GM19467 (cell line): ENCODE results near the gene PLIN4.
A peak's percentile ranks its signal among the peaks of the same experiment; 100 is the strongest.

Experiments used
- ATAC-seq: cut with Tn5 transposase; IDR thresholded peaks from one replicate; pipeline ENCODE4 v1.9.1; 2021; ENCODE audit warnings: mild to moderate bottlenecking, moderate library complexity; ENCODE audit not compliant: unreplicated experiment

The PLIN4 gene

DNA sequence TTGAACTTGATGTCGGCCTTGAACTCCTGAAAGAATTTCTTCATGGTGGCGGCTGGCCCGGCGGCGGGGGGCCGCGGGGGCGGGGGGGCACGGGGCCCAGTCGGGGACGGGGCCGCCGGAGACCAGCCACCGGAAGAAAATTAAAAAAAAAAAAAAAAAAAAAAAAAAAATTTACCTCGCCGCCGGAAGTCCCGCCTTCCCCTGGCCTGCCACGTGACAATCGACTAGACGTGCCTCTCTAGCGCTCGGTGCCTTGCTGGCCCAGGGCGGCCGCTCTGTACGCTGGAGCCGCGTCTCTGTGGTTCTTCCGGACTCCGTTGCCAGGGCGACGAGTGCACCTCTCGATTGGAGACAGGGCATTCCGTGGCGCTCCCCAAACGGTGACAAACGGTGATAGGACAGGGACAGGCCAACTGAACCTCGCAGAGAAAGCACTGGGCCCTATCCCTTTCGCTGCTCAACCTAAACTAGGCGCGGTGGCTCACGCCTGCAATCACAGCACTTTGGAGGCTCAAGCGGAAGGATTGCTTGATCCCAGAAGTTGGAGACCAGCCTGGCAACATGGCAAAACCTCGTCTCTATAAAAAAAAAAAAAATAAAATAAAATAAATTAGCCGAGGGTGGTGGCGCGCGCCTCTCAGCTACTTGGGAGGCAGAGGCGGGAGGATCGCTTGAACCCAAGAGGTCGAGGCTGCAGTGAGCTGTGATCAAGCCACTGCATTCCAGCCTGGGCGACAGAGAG, 60.5 kb downstream of the PLIN4 start, which contains the start of gene UBXN6:
Gene UBXN6, minus strand, starts transcription at position 141 of the 742 bp plus-strand sequence. Its CDS starts 97 bp downstream, at position 44.
- ATAC-seq = peak; percentile 88

DNA sequence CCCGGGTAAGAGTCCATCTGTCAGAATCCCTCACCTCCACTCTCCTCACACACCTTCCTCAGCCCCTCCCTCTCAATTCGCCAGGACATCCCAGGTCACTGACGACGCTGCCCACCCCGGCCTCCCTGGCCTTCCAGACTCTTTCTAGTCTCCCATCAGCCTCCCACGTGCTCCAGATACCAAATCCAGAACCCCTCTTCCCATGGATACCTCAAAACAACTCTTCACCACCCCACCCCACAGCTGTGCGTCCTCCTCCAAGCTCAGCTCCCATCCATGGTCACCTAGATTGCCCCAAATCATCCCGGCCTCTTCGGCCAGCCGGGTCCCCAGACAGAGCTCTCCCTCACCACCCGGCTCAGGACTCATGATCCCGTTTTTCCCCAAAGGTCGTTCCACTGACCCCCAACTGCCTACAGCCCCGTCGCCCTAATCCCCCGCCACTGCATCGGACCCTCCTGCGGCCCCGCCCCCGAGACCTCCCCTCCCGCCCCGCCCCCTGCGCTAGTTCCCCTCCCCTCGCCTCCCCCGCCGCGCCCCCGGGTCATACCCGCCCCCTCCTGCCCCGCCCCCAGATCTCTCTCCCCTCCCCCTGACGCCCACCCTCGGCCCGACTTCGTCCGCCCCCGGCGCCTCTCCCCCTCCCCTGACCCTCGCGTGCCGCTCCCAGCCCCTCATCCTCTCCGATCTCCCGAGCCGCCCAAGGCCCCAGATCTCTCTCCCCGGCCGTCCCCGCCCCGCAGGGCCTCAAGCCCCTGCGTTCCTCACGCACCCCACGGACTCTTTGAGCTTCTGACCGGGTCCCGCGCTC, 61.2 kb downstream of the PLIN4 start:
- peak; percentile 6 for ATAC-seq

DNA sequence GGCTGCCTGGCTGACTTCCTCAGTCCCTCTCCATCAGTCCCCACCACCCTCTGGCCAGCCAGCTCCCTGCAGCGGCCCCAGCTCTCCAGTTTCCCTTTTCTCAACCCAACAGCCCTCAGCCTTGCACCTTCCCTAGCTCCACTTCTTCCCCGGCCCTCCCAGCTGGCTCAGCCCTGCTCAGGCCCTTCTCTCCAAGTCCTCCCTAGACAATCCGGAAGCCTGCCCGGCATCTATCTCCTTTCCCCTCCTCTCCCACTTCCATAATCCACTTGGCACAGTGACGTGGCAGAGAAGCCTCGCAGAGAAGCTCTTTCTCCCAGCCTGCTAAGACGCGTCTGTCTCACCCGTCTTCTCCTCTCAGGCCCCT, 61.8 kb downstream of the PLIN4 start:
- ATAC-seq = no peak

DNA sequence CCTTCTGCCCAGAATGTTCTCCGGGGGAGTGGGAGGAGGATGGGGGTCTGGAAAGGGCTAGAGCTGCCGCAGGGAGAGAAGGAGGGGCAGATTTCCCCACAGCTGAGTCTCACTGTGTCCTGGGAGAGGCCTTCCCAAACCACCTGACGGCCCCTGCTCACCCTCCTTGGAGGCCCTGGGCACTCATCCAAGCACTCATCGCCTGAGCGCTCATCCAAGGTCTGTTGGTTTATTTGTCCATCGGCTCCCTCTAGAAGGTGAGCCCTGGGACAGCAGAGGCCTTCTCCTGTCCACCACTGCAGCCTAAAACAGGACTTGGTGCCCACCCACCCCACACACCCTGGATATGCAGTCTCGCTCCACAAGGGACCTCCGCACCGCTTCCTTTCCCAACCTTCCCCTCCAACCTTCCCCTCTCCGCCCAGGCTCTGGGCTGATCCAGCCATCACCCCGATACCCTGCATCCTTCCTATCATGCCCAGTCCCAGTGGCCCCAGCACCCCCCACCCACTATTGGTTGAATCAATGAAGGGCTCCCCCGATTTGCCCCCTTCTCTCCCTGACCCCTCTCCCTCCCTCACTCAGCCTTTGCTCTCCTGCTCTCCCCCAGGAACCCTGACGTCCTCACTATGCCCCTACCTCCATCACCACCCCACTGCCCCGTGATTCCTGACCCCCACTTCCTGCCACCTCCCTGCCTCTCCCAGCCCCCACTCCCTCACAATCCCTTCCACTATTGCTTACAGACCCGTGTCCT, 62.4 kb downstream of the PLIN4 start:
- ATAC-seq = no peak

DNA sequence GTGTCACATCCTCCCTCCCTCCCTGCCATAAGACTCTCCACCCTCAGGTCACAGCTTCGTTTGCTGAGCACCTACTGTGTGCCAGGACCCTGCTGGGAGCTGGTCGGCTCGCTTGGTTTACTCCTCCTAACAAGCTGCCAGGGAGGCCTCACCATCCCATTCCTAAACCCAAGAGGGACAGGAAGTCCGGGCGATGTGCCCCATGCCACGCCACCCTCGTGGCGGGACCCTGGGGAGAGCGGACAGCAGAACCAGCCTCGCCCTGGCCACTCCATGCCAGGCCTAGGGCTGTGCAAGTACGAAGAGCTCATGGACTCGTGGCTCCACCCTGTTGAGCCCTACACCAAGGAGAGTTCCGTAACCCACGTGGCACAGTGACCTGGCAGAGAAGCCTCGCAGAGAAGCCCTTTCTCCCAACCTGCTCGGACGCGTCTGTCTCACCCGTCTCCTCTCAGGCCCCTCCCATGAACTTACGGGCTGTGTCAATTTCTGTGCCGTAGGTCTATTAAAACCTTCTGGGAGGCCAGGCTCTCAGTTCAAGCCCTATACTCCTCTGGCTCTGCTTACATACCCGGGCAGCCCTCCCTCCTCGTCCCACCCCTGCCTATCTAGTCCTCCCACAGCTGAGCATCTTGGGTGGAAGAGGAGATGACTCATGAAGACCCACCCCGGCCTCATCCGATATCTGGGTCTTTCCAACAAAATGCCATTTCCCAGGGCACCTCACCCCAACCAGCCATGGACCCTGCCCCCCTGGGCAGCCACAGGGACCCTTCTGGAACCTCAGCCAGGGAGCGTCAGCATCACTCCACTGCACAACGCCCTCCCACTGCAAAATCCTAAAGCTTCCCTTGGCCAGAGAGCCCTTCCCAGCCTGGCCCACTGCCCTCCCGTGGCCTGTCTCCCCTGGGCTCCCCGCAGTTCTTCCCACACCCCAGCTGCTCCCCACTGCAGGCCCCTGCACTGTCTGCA, 63.3 kb downstream of the PLIN4 start:
- no peak for ATAC-seq

DNA sequence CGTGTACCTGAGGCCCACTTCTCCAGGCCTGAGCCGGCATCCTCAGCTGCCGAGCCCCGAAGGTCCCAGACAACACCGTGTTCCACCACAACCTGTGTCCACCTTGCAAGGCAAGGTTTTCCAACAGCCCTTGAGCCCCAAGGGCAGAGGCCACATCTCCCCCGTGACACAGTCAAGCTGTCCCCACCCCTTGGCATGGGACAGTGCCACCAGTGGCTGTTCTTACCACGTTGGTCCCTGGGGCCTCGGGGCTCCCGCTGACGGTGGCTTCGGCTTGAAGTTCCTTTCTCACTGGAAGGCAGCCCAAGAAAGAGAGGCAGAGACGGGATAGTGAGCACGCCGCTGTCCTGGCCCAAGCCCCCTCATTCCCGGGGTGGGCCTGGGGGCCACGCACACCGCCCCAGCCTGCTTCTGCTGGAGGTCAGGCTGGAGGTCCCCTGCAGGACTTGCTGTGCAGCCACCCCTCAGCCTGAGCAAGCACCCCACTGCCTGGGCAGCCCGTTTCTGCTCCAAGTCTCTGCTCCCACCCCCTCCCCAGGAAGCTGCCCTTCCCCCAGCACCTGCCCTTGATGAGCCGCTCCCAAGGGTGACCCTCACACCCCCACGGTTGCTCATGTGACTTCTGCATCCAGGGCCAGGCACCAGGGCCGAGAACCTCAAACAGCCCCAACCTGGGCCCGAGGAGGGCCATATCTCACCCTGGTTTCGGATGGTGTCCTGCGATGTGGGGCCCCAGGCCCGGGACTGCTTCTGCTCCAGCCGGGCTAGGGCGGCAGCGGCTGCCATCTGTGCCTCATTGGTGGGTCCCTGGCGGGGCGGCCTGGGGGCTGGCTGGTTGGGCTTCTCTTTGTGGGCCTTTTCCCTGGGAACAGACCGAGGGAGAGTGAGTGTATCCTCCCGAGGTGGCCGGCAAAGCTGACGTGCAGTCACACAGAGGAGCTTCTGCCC, 64.8 kb downstream of the PLIN4 start:
- no peak for ATAC-seq

DNA sequence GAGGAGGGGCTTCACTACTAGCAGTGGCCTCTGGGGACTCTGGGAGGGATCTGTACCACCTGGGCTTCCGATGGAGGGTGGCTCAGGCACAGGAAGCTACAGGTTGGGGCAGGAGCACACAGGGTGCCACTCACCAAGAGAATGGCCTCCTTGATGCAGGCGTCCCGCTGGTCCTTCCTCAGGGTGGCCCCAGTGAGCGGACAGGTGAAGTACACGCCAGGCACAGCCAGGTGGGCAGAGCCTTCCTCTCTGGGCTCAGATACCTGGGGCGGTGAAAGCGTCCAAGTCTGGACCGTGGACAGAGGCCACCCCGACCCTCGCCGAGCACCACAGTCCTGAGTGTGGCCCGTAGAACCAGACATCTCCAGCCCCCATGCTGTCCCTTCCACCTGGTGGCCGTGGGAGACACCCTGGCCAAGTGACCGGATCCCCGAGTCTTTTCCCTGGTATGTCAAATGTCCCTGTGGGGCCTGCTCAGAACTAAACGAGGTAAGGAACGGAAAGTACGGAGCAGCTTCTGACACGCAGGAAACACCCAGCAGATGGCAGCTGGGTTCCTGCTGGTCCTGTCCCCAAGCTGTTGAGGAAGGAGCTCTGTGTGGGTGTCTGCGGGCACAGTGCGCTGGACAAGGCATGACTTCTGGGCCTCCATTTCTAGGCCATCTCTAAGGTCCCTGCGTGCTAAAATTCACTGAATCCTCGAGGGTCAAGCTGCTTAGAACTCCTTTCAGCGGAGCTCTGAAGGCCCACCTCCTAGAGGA, 65.9 kb downstream of the PLIN4 start:
- ATAC-seq = no peak
